T-helper 9 cell (primary cell): Measurements from ENCODE around the gene TAF9.
A peak's percentile ranks its signal among the peaks of the same experiment; 100 is the strongest.
"Not testable (repeated sequence)": the region's sequence is repeated elsewhere in the genome, so short reads cannot be mapped to it uniquely, and the experiment has no call there.

Source experiments
- DNase-seq: peaks from one replicate; pipeline ENCODE4 v3.0.0-alpha.2; 2020

The TAF9 gene

GRCh38 chr5:69335341-69335935 is 33.9 kb downstream of the TAF9 start:
- no peak for DNase-seq

- DNase-seq = peak; percentile 61
These were observed 34.5 kb downstream of the TAF9 start for GRCh38 chr5:69334793-69335268.

DNA sequence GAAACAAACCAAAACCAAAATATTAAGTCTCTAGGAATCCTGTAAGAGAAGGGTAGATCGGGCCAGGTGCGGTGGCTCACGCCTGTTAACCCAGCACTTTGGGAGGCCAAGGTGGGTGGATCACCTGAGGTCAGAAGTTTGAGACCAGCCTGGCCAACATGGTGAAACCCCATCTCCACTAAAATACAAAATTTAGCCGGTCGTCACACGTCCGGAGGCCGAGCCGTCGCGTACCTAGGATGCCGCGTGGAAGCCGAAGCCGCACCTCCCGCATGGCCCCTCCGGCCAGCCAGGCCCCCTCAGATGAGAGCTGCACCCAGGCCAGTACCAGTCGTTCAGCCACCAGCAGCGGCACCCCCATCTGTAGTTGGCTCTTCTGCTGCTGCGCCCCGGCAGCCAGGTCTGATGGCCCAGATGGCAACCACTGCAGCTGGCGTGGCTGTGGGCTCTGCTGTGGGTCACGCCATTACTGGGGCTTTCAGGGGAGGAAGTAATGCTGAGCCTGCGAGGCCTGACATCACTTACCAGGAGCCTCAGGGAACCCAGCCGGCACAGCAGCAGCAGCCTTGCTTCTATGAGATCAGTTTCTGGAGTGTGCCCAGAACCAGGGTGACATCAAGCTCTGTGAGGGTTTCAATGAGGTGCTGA is 35.5 kb downstream of the TAF9 start:
- DNase-seq = not testable (repeated sequence)

- no peak for DNase-seq
These were observed 37.5 kb downstream of the TAF9 start for GRCh38 chr5:69331528-69332445.

DNA sequence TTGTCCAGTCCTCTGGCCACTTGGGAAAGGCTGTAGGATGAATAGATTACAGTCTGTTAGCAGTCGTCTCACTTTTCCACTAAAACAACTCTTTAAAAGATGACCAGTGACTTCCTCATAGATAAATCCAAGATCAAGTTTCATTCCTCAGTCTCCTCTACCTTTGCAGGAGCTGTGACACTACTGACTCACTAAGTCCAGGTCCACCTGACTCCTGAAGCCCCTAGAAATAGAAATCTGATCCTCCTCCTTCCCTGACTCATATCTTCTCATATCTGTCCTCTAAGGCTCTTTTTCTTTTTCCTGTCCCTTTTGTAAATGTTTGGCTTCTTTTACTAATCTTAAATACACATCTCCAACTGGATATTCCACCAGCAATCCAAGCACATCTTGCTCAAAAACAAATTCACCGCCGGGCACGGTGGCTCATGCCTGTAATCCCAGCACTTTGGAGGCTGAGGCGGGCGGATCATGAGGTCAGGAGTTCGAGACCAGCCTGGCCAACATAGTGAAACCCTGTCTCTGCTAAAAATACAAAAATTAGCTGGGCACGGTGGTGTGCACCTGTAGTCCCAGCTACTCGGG is 39.3 kb downstream of the TAF9 start:
- DNase-seq = no peak

GRCh38 chr5:69326365-69326764 is 43.0 kb downstream of the TAF9 start:
- no peak for DNase-seq

DNA sequence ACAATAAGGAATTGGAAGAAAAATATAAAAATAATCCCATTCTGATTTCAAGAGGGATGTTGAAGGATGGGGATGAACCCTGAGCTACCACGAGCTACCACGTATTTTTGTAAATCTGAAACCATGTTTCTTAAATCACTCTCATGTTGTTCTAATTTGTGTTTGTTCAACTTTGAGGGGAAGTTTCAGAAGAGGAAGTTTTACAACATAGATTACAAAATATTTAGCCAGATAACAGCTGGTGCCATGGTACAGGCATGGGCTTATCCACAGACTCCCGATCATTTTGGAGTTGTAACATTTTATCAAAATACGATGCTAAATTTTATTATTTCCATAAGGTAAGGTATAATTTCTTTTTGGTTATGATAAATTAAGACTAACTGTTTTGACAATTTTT is 51.9 kb downstream of the TAF9 start:
- DNase-seq = no peak

DNA sequence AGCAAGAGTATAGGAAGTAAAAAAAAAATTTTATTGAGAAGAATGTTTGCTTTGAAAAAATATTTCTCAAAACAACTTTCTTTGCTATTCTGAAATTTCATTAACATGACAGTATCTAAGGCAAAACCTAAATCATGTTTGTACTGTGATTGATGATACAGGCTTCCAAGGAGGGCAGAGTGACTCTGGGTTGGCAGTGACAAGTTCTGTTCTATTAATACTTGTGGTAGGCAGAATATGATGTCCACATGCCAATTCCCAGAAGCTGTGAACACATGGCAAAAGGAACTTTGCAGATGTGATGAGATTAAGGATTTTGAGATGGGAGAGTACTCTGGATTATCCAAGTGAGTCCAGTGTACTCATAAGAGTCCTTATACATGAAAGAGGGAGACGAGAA is 53.3 kb downstream of the TAF9 start:
- DNase-seq = no peak
